HepG2 (cell line): ENCODE results near the gene OPALIN. TPM values are rescaled to one million over a fixed set of nuclear protein-coding genes. Genes with fewer than 3 reads are reported as not detected.

Experiments
- ATAC-seq: fragments of 200-7000 bp; cut with Tn5 transposase; 3 replicates; pipeline ENCODE4 v1.9.1; 2020; ENCODE audit warnings: mild to moderate bottlenecking, moderate library complexity
- BruUV-seq: library from RNA; stranded (reverse); fragments of 400-500 nt; replicated peaks from 2 replicates; lab custom pipeline; 2021; lab: Mats Ljungman, UMichigan
- CTCF ChIA-PET: fragments of 300-600 bp; formaldehyde crosslinking; extraction: SDS; loops from one replicate; lab custom pipeline; 2021; ENCODE audit warnings: low total read pairs, inconsistent platforms, low intra/inter-chr PET ratio; lab: Yijun Ruan, JAX
- POLR2A ChIA-PET: fragments of 350-600 bp; sonication (Branson Sonifier 250); formaldehyde crosslinking; loops from one replicate; lab custom pipeline; 2020; ENCODE audit warnings: antibody characterized with exemption, inconsistent platforms; lab: Yijun Ruan, JAX
- DNase-seq: peaks from one replicate; pipeline ENCODE4 v3.0.0-alpha.2; 2015; ENCODE audit warnings: low spot score
- FAIRE-seq: peaks from 3 replicates; lab custom pipeline; 2011; peaks lifted over from hg19 to GRCh38; lab: Jason Lieb, UNC
- H2AFZ ChIP-seq: one replicate; pipeline ENCODE4 v1.6.1; 2011; ENCODE audit warnings: low read length, inconsistent platforms
- H3K27ac ChIP-seq: fragments of 300-600 bp; 3 replicates; pipeline ENCODE4 v1.8.0; 2011; ENCODE audit warnings: mixed run types, mild to moderate bottlenecking, mixed read lengths, low read length, inconsistent platforms; ENCODE audit not compliant: insufficient read depth; ENCODE audit errors: extremely low read length
- H3K27me3 ChIP-seq, 2 experiments: fragments of 200-600 bp in 1 of 2; 2 replicates in 1 of 2; 3 replicates in 1 of 2; pipeline versions ENCODE4 v1.6.0 to v1.8.0; 2011; ENCODE audit warnings: low read length in 2 of 2, mild to moderate bottlenecking in 2 of 2, moderate library complexity in 2 of 2, inconsistent platforms in 1 of 2; ENCODE audit not compliant: insufficient read depth in 2 of 2, control insufficient read depth in 1 of 2
- H3K36me3 ChIP-seq, 2 experiments: fragments of 200-600 bp in 1 of 2; replicated peaks in 1 of 2; 2 replicates in 1 of 2; 3 replicates in 1 of 2; pipeline versions ENCODE4 v1.5.1 to v1.8.0; 2011; ENCODE audit warnings: low read length in 2 of 2, inconsistent platforms in 1 of 2; ENCODE audit not compliant: insufficient read depth in 2 of 2, control insufficient read depth in 1 of 2
- H3K4me1 ChIP-seq: 2 replicates; pipeline ENCODE4 v1.5.1; 2012; ENCODE audit warnings: low read length, inconsistent platforms; ENCODE audit not compliant: insufficient read depth
- H3K4me2 ChIP-seq: 2 replicates; pipeline ENCODE4 v1.6.0; 2011; ENCODE audit warnings: low read depth, low read length, inconsistent platforms
- H3K4me3 ChIP-seq, 3 experiments: fragments of 200-600 bp in 1 of 3; sonication (generic), shearing (Covaris generic) in 1 of 3; replicated peaks in 1 of 3; 2 replicates each; pipeline ENCODE4 v1.5.1; 2011 to 2016; ENCODE audit warnings: low read length in 3 of 3, inconsistent platforms in 2 of 3, low read depth in 2 of 3, mild to moderate bottlenecking in 2 of 3, control low read depth in 1 of 3, mixed read lengths in 1 of 3; ENCODE audit not compliant: insufficient read depth in 1 of 3
- H3K79me2 ChIP-seq: one replicate; pipeline ENCODE4 v1.6.1; 2011; ENCODE audit warnings: low read length, inconsistent platforms; ENCODE audit not compliant: insufficient read depth
- H3K9ac ChIP-seq: 2 replicates; pipeline ENCODE4 v1.6.0; 2011; ENCODE audit warnings: mild to moderate bottlenecking, low read depth, low read length, inconsistent platforms; ENCODE audit not compliant: insufficient read depth
- H3K9me3 ChIP-seq: 2 replicates; pipeline ENCODE4 v1.5.1; 2012; ENCODE audit warnings: mild to moderate bottlenecking, low read length
- H4K20me1 ChIP-seq: 2 replicates; pipeline ENCODE4 v1.6.0; 2011; ENCODE audit warnings: inconsistent platforms, mild to moderate bottlenecking, low read length, moderate library complexity; ENCODE audit not compliant: insufficient read depth
- ETV5 ChIP-seq: IDR thresholded peaks from 2 replicates; pipeline ENCODE4 v1.6.1; 2018; ENCODE audit warnings: missing biosample characterization, missing genetic modification reagents, inconsistent platforms, borderline replicate concordance
- FOXK1 ChIP-seq: sonication (generic); formaldehyde crosslinking; IDR thresholded peaks from 2 replicates; pipeline ENCODE4 v1.4.0; 2020; ENCODE audit warnings: low read depth, missing genetic modification reagents, borderline replicate concordance
- GTF2F1 ChIP-seq: fragments of 150-350 bp; IDR thresholded peaks from 2 replicates; pipeline ENCODE4 v1.6.1; 2014; ENCODE audit warnings: low read length
- IKZF1 ChIP-seq: fragments of 450-650 bp; IDR thresholded peaks from 2 replicates; pipeline ENCODE4 v1.7.1; 2016
- POLR2AphosphoS5 ChIP-seq: IDR thresholded peaks from 2 replicates; pipeline ENCODE4 v1.6.1; 2012; ENCODE audit warnings: low read depth, low read length
- SOX6 ChIP-seq, 2 experiments: fragments of 450-650 bp in 1 of 2; sonication (generic) in 1 of 2; formaldehyde crosslinking in 1 of 2; IDR thresholded peaks; 2 replicates each; pipeline versions ENCODE4 v1.4.0 to v1.6.1; 2017 to 2020; ENCODE audit warnings: antibody characterized with exemption in 1 of 2, mild to moderate bottlenecking in 1 of 2, missing genetic modification reagents in 1 of 2
- SPEN ChIP-seq: sonication (generic); formaldehyde crosslinking; IDR thresholded peaks from 2 replicates; pipeline ENCODE4 v1.5.1; 2020; ENCODE audit warnings: low read depth, mild to moderate bottlenecking, missing genetic modification reagents
- U2AF2 ChIP-seq: fragments of 200-400 bp; formaldehyde crosslinking; IDR thresholded peaks from 2 replicates; pipeline ENCODE4 v1.6.1; 2017; ENCODE audit warnings: low read depth, mild to moderate bottlenecking, low read length
- ZBTB38 ChIP-seq: sonication (generic); formaldehyde crosslinking; IDR thresholded peaks from 2 replicates; pipeline ENCODE4 v1.5.1; 2020; ENCODE audit warnings: mild to moderate bottlenecking, missing genetic modification reagents
- ZMYM4 ChIP-seq: sonication (generic); formaldehyde crosslinking; IDR thresholded peaks from 2 replicates; pipeline ENCODE4 v1.8.1; 2023; ENCODE audit warnings: mild to moderate bottlenecking, missing genetic modification reagents
- ZNF12 ChIP-seq: sonication (generic); formaldehyde crosslinking; IDR thresholded peaks from 2 replicates; pipeline ENCODE4 v1.5.0; 2020; ENCODE audit warnings: missing genetic modification reagents
- ZNF230 ChIP-seq: sonication (generic); formaldehyde crosslinking; IDR thresholded peaks from 2 replicates; pipeline ENCODE4 v1.4.0; 2020; ENCODE audit warnings: mild to moderate bottlenecking, missing genetic modification reagents
- ZNF235 ChIP-seq: sonication (generic); formaldehyde crosslinking; IDR thresholded peaks from 2 replicates; pipeline ENCODE4 v1.8.1; 2023; ENCODE audit warnings: mild to moderate bottlenecking, missing genetic modification reagents, borderline replicate concordance
- ZSCAN9 ChIP-seq: IDR thresholded peaks from 2 replicates; pipeline ENCODE4 v1.6.1; 2016; ENCODE audit warnings: borderline replicate concordance
- WGBS: methylation state at CpG from one replicate; pipeline ENCODE4 v1.1.6; 2017; ENCODE audit warnings: low lambda C conversion rate; 5-methylcytosine and 5-hydroxymethylcytosine counted together
- in situ Hi-C: cut with HindIII; loops from 2 replicates; pipeline ENCODE4 v1.10.0; 2017; ENCODE audit warnings: low pct_unique_long_range_greater_than_20kb; ENCODE audit not compliant: extremely low pct_ligation_motif_present
- intact Hi-C: fragments of 100-400 bp; cut with micrococcal nuclease; formaldehyde crosslinking; loops from one replicate; pipeline ENCODE4 v1.10.0; 2022; ENCODE audit not compliant: unreplicated experiment
- polyA plus RNA-seq, 8 experiments: library from polyadenylated mRNA; depleted of rRNA in 3 of 8; stranded (reverse) in 7 of 8; unstranded in 1 of 8; fragments of >200 nt; fragmentation: Illumina TruSeq in 4 of 8; extraction: Trizol in 4 of 8; gene quantifications; 2 replicates each; pipeline versions ENCODE4 v1.2.1 to v1.2.3, GENCODE V29; 2011 to 2016; ENCODE audit warnings: low read depth in 4 of 8, missing spikeins in 1 of 8, mixed read lengths in 1 of 8; ENCODE audit not compliant: insufficient read depth in 1 of 8
- total RNA-seq, 5 experiments: library from RNA; depleted of rRNA; stranded (reverse); fragments of >200 nt; fragmentation: Illumina TruSeq; extraction: Trizol; gene quantifications; 2 replicates each; pipeline ENCODE4 v1.2.3, GENCODE V29; 2016; ENCODE audit warnings: low read depth in 1 of 5
- TF ChIP-seq, protein P1 (sequence below): sonication (generic); formaldehyde crosslinking; IDR thresholded peaks from 2 replicates; pipeline ENCODE4 v1.4.0; 2020; ENCODE audit warnings: missing genetic modification reagents
- TF ChIP-seq, protein P2 (sequence below): IDR thresholded peaks from 2 replicates; pipeline ENCODE4 v1.6.1; 2018; ENCODE audit warnings: missing genetic modification reagents
- TF ChIP-seq, protein P3 (sequence below): sonication (generic); formaldehyde crosslinking; conservative IDR thresholded peaks from 2 replicates; pipeline ENCODE4 v1.8.0; 2022; ENCODE audit warnings: missing genetic modification reagents

The OPALIN gene
- total and polyA plus RNA-seq, 2 of the 13 experiments (the other 11 are each of a cell fraction or from before 2014, with no cell fraction given) = not detected

DNA sequence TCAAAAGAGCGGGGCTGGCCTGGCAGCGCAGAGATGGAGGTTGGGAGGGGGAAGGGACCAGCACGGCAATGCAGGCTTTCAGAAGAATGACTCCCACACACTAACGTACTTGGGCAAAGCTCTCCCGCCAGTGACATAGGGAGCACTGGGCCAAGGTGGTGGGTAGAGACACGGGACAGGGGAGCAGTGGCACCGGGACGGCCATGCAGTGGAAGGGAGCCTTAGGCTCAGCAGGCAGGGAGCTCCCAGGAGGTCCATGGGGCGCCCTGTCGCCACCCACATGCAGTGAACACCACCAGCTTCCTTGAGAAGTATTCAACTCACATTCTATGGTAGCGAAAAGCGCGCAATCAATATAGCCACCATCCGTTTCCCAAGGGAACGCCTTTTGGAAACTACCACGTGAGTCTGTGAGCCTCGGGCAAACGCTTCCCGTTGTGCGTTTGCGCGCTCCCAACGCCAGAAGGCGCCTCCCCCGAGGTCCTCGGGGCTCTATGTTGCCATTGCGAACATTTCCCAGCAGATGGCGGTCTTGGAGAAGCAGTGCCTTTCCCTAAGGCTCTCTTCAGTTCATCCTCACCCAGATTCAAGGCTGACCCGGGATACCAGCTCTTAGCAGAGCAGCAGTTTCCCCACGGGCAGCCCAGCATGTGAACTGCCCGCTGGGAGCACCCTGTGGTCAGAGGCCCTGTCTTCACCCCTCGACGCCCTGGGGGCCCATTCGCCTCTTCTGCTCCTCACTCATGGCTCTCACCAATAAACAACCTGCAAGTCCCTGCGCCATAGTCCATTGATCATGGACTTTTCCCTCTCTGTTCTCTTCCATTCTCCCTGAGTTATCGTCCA, 16.4 kb upstream of the OPALIN start:
- Histone ChIP-seq H3K27ac (no peak overlapping the region), H4K20me1 (no peaks in the 10 kb centered on the region), H3K36me3 (no peaks in the 10 kb centered on the region), H3K4me1 (peaks cover 11% of the 10 kb centered on the region), H3K9me3 (no peaks in the 10 kb centered on the region), H3K27me3 (peaks cover 2 to 22% of the 10 kb centered on the region in 2 experiments; a peak in 3 of 5 replicates), H3K4me2 (peak overlapping the region; percentile 67), H2AFZ (peak overlapping the region; percentile 52), H3K9ac (no peak overlapping the region), H3K79me2 (no peaks in the 10 kb centered on the region), H3K4me3 (peak overlapping the region in 2 of 3 experiments; percentile 12 to 53; a peak in 4 of 6 replicates)
- ATAC-seq (peak; percentile 89), DNase-seq (peak; percentile 78), FAIRE-seq (peak; percentile 94)
- intact Hi-C loops (loop anchor here (5.0 kb wide), 1 partner anchor 137 kb away; the partner anchor contains the start of gene TLL2), in situ Hi-C loops (no loop called here)
- CTCF ChIA-PET = interaction anchor here (1.1 kb wide), 1 partner anchor 136 kb away, joined by 5 read pairs; no protein-coding TSS in a partner anchor
- 24% methylated on average over 15 of the region's 36 CpGs for WGBS
- POLR2A ChIA-PET = no interaction called here
- BruUV-seq = no TSS peak
- TF ChIP-seq, protein P1, sequence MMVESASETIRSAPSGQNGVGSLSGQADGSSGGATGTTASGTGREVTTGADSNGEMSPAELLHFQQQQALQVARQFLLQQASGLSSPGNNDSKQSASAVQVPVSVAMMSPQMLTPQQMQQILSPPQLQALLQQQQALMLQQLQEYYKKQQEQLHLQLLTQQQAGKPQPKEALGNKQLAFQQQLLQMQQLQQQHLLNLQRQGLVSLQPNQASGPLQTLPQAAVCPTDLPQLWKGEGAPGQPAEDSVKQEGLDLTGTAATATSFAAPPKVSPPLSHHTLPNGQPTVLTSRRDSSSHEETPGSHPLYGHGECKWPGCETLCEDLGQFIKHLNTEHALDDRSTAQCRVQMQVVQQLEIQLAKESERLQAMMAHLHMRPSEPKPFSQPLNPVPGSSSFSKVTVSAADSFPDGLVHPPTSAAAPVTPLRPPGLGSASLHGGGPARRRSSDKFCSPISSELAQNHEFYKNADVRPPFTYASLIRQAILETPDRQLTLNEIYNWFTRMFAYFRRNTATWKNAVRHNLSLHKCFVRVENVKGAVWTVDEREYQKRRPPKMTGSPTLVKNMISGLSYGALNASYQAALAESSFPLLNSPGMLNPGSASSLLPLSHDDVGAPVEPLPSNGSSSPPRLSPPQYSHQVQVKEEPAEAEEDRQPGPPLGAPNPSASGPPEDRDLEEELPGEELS (CRISPR knock-in tag) = no peak
- TF ChIP-seq ZSCAN9 (CRISPR knock-in tag) (0 out of 2 replicates have a peak, but pooled peaks have one; percentile 54), ZBTB38 (CRISPR knock-in tag) (peak; percentile 46; the same call in 1 of the 2 replicates), ETV5 (CRISPR knock-in tag) (0 out of 2 replicates have a peak, but pooled peaks have one; percentile 17), SOX6 (IDR thresholded peaks at IDR 0.05) (no peak), SOX6 (CRISPR knock-in tag; IDR thresholded peaks at IDR 0.05) (0 out of 2 replicates have a peak, but pooled peaks have one; percentile 15), IKZF1 (no peak), ZMYM4 (CRISPR knock-in tag) (peak; percentile 75; the same call in 1 of the 2 replicates), ZNF230 (CRISPR knock-in tag) (peak; percentile 37; the same call in 1 of the 2 replicates), FOXK1 (CRISPR knock-in tag) (peak; percentile 79; the same call in 1 of the 2 replicates), ZNF235 (CRISPR knock-in tag) (no peak), U2AF2 (no peak), SPEN (0 out of 2 replicates have a peak, but pooled peaks have one; percentile 28), ZNF12 (peak; percentile 25; the same call in 1 of the 2 replicates), POLR2AphosphoS5 (no peak), GTF2F1 (no peak)
- TF ChIP-seq, protein P2, sequence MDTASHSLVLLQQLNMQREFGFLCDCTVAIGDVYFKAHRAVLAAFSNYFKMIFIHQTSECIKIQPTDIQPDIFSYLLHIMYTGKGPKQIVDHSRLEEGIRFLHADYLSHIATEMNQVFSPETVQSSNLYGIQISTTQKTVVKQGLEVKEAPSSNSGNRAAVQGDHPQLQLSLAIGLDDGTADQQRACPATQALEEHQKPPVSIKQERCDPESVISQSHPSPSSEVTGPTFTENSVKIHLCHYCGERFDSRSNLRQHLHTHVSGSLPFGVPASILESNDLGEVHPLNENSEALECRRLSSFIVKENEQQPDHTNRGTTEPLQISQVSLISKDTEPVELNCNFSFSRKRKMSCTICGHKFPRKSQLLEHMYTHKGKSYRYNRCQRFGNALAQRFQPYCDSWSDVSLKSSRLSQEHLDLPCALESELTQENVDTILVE (CRISPR knock-in tag) = 0 out of 2 replicates have a peak, but pooled peaks have one; percentile 45
- TF ChIP-seq, protein P3, sequence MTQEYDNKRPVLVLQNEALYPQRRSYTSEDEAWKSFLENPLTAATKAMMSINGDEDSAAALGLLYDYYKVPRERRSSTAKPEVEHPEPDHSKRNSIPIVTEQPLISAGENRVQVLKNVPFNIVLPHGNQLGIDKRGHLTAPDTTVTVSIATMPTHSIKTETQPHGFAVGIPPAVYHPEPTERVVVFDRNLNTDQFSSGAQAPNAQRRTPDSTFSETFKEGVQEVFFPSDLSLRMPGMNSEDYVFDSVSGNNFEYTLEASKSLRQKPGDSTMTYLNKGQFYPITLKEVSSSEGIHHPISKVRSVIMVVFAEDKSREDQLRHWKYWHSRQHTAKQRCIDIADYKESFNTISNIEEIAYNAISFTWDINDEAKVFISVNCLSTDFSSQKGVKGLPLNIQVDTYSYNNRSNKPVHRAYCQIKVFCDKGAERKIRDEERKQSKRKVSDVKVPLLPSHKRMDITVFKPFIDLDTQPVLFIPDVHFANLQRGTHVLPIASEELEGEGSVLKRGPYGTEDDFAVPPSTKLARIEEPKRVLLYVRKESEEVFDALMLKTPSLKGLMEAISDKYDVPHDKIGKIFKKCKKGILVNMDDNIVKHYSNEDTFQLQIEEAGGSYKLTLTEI (CRISPR knock-in tag) = no peak
